GM15510 (cell line): Measurements from ENCODE around the gene SIAH3.

Source experiments
- POLR2A ChIP-seq: IDR thresholded peaks from 3 replicates; pipeline ENCODE4 v1.6.1; 2011; ENCODE audit warnings: borderline replicate concordance; ENCODE audit not compliant: insufficient read length; ENCODE audit errors: extremely low read depth

SIAH3 gene

DNA sequence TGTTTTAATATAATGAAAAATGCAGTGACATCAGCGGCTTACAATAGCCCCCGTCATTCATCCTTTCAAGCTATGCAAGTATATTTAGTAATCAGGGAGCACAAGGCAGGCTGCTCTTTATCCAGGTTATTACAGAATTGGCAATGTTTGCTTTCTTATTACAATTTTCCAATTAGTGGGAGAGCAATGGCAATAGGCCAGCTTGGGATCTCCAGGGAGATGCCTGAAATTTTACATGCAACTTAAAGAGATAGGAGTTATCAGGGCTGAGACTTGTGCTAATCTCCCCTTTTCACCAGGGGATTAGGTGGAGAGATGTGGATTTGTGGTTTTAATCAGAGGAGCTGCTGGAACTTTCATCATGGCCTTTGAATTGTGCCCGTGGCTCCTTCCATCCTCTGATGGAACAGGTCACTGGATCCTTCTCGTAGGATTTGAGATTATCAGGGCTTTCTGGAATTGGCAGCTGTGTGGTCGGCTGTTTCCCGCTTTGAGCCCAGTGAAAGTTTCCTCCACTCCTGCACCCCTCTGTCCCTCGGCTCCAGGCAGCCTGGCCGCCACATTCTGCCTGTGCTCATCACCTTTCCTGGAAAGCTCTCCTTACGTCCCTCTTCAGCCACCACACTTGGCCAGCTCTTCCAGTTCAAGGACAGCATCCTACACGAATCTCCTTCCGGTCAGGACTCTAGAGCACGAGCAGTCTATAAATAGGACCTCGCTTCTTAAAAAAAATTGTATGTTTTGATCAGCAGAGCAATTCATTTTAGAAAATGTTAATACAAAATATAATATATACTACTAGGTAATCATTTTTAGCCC, 102.4 kb downstream of the SIAH3 start:
- no peak for TF ChIP-seq POLR2A

DNA sequence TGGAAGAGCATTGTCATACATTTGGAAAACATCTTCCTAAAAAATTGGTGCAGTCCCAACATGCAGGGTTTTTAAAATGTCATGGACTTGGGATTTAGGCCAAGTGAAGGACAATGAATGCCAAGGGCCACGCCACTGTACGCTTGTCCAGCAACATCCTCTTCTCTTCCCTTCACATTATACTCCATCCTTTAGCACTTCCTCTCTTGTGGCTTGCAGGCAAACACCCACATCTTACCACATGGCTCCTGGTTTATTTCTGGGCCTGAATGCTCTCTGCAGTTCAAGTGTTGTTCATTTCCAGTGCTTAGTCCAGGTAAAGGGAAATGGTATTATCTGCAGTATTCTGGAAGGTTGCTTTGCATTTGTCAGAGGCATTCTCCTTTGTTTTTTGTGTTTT, 104.5 kb downstream of the SIAH3 start:
- no peak for TF ChIP-seq POLR2A

DNA sequence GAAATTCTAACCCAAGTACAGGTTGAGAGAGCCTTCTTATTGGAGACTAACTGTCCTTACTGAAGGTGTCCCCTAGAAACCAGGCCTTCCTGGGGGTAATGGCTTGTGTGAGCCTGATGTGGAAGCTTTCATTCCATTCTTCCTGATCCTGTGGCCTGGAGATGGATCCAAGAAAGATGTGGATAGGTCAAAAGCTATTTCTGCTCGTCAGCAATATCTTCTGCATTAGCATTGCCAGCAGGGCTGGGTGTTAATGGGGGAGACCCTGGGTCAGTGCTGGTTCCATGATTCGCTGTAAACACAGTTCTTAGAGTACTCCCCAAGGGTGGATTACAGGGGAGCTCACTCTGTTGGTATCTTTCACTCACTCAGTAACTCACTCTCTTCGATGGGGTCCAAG, 106.6 kb downstream of the SIAH3 start:
- no peak for TF ChIP-seq POLR2A

DNA sequence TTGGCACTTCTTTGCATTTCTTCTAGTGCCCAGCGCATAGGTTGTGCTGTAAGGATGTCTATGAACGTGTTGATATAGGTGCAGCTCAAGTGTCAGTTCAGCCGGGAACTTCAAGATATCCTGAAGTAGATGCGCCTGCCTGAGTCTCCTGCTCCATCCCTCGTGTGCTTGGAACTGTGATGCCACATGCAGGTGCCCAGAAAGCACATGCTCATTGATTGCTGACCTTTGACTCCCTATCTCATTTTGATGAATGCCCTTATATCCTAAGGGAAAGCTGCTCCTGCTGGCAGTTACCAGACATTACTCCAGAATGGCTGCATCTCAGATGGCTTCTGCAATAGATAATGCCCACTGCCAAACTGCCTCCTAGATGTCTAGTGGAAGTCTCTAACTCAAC, 108.6 kb downstream of the SIAH3 start:
- TF ChIP-seq POLR2A: no peak

DNA sequence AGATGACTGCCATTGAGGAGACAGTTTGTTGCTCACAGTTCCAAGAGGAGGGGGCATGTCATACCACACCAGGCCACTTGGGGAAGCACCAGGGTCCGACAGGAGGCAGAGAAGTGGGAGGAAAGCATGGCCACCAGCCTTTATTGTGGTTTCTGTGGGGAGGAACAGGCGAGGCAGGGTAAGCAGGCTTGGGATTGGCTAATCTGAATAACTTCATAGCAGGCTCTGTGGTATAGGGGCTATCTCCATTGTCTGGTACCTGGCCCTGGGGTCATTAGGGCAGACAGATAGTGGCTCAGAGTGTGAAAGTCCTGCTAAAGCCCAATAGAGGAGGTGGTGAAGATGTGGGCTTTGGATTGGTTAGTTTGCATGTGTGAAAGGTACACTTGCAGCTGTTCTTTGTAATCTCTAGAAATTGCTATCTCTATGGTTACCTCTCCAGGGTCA, 114.0 kb downstream of the SIAH3 start:
- TF ChIP-seq POLR2A: no peak

DNA sequence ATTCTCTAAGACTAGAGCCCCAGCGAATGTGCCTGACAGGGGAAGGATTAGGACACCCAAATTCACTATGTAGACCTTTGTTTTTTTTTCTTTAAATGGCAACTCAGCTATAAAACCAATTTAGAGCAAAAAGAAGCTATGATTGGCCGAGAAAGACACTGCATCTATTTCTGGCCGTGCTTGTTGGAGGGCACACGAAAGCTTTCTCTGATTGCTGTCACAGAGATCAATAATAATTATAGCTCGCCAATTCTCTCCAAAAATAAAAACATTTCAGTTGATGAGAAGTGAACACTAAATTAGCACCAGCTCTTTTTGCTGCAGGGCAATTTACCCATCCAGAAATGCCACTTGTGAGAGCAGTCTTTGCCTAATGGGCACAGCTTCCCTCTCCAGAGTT, 118.2 kb downstream of the SIAH3 start:
- TF ChIP-seq POLR2A: no peak

DNA sequence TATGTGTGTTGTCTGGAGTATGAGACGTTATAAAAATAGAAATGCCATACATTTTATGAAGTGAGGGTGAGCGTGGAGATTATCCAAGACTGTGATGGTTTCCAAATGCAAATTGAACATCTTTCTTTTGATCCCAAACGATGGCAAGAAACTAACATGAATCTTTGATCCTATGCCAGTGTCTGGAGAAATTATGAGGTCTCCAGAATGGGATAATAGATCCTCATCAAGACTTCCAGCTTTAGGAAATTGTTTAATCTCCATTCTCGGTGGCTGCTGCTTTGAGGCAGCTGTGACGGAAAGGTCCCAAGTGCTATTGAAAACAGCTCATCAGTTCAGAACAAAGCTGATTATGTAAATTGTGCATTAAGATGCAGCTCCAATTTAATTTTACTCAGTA, 118.6 kb downstream of the SIAH3 start:
- TF ChIP-seq POLR2A: no peak

DNA sequence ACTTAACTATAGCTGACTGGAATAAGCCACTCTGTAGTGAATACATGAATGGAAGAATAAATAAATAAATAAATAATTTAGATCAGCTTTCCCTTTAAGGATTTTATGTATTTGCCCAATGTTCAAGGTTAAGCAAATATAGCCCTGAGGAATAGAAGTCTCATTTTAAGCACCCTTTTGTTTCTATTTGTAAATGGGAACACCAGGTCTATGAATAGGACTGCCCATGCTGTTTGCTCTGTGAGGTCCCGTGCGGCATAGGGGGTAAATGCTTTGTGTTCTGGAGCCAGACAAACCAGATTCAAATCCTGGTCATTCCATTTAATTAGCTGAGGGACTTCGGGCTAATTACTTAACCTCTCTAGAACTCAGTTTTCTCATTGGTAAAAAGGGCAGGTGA, 120.1 kb downstream of the SIAH3 start:
- TF ChIP-seq POLR2A: no peak

DNA sequence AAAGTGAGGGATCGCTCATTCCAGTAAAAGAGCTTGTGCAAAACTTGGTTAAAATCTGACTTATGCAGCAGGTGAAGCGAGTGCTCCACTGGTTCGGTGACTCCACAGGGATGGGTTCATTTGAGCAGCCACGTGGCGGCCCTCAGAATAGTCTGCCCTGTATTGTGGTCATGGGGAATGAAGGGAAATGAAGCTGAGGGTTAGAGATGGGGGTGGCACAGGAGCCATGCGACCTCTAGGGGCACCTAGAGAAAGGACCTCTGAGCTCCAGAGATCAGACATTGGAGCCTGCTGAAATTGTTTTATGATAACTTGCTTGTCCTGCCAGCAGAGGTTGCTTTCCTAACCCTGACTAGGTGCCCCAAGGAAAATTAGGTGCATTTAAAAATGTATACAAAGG, 122.8 kb downstream of the SIAH3 start:
- no peak for TF ChIP-seq POLR2A
